Hepatocyte (in vitro differentiated cells): ENCODE results near the gene DYNC1I1. TPM values are rescaled to one million over a fixed set of nuclear protein-coding genes. Genes with fewer than 3 reads are reported as not detected.

ENCODE experiments used
- DNase-seq: peaks from one replicate; pipeline ENCODE4 v3.0.0-alpha.2; 2016; ENCODE audit warnings: low spot score
- H2AFZ ChIP-seq: fragments of 200-600 bp; sonication (generic); 2 replicates; pipeline ENCODE4 v1.6.0; 2016; ENCODE audit warnings: antibody characterized with exemption, mild to moderate bottlenecking
- H3K27ac ChIP-seq: fragments of 200-600 bp; sonication (generic); 2 replicates; pipeline ENCODE4 v1.5.1; 2016; ENCODE audit warnings: mild to moderate bottlenecking
- H3K27me3 ChIP-seq: fragments of 200-600 bp; sonication (generic); 2 replicates; pipeline ENCODE4 v1.6.1; 2016
- H3K36me3 ChIP-seq: fragments of 200-600 bp; sonication (generic); replicated peaks from 2 replicates; pipeline ENCODE4 v1.5.1; 2016; ENCODE audit warnings: low read depth; ENCODE audit not compliant: insufficient read depth
- H3K4me1 ChIP-seq: fragments of 200-600 bp; sonication (generic); 2 replicates; pipeline ENCODE4 v1.5.1; 2016; ENCODE audit warnings: mild to moderate bottlenecking, moderate library complexity; ENCODE audit not compliant: insufficient read depth
- H3K4me2 ChIP-seq: fragments of 200-600 bp; sonication (generic); 2 replicates; pipeline ENCODE4 v1.6.0; 2016
- H3K4me3 ChIP-seq: fragments of 200-600 bp; sonication (generic); 2 replicates; pipeline ENCODE4 v1.5.1; 2016; ENCODE audit warnings: mild to moderate bottlenecking
- H3K79me2 ChIP-seq: fragments of 200-600 bp; sonication (generic); 2 replicates; pipeline ENCODE4 v1.6.0; 2017; ENCODE audit warnings: mild to moderate bottlenecking
- H3K9me2 ChIP-seq: fragments of 200-600 bp; sonication (generic); replicated peaks from 2 replicates; pipeline ENCODE4 v1.6.0; 2017; ENCODE audit warnings: mild to moderate bottlenecking; ENCODE audit not compliant: insufficient read depth
- H3K9me3 ChIP-seq: fragments of 200-600 bp; sonication (generic); 2 replicates; pipeline ENCODE4 v1.5.1; 2016; ENCODE audit warnings: low read depth, mild to moderate bottlenecking
- H4K20me1 ChIP-seq: fragments of 200-600 bp; sonication (generic); 2 replicates; pipeline ENCODE4 v1.6.0; 2016; ENCODE audit warnings: mild to moderate bottlenecking; ENCODE audit not compliant: insufficient read depth, poor library complexity, severe bottlenecking
- CTCF ChIP-seq: fragments of 200-600 bp; sonication (generic); IDR thresholded peaks from 2 replicates; pipeline ENCODE4 v1.5.1; 2016; ENCODE audit warnings: antibody characterized with exemption, mild to moderate bottlenecking; ENCODE audit not compliant: poor library complexity
- EZH2 ChIP-seq: fragments of 200-600 bp; sonication (generic); IDR thresholded peaks from 2 replicates; pipeline ENCODE4 v1.6.1; 2016; ENCODE audit warnings: antibody characterized with exemption, mild to moderate bottlenecking, borderline replicate concordance
- EZH2phosphoT487 ChIP-seq: fragments of 200-600 bp; sonication (generic); IDR thresholded peaks from one replicate; pipeline ENCODE4 v1.6.1; 2018; ENCODE audit warnings: antibody characterized with exemption, mild to moderate bottlenecking, low read depth, moderate library complexity; ENCODE audit not compliant: unreplicated experiment, severe bottlenecking
- WGBS: methylation state at CpG from one replicate; pipeline ENCODE4 v1.1.6; 2016; ENCODE audit warnings: low lambda C conversion rate; ENCODE audit errors: missing lambda C conversion rate; 5-methylcytosine and 5-hydroxymethylcytosine counted together
- polyA plus RNA-seq: library from polyadenylated mRNA; unstranded; fragments of >200 nt; fragmentation: Nextera tagmentation; extraction: Ambion mirVana; gene quantifications from 2 replicates; pipeline ENCODE4 v1.2.1, GENCODE V29; 2016
- total RNA-seq: library from RNA; depleted of rRNA; stranded (reverse); fragments of >200 nt; gene quantifications from 2 replicates; pipeline ENCODE4 v1.2.3, GENCODE V29; 2014

Gene DYNC1I1
- total and polyA plus RNA-seq, 2 experiments from 2014 or later: 2.5 to 3.7 TPM

GRCh38 chr7:95776561-95777185, 4.3 kb downstream of the DYNC1I1 start:
- H3K27ac ChIP-seq: no peak overlapping the region

GRCh38 chr7:95777269-95777668, 4.9 kb downstream of the DYNC1I1 start:
- H3K4me1 ChIP-seq: peaks cover 5% of the 10 kb centered on the region
- no peak overlapping the region for H2AFZ ChIP-seq
- no peak overlapping the region for H3K4me3 ChIP-seq
- H3K4me2 ChIP-seq: no peak overlapping the region
- no peak for DNase-seq
- WGBS: 86% methylated on average over 7 of the region's 7 CpGs
- no peak overlapping the region for H3K27ac ChIP-seq
- no peaks in the 10 kb centered on the region for H4K20me1 ChIP-seq
- H3K79me2 ChIP-seq: no peaks in the 10 kb centered on the region
- no peak for TF ChIP-seq EZH2phosphoT487
- no peak for TF ChIP-seq CTCF
- no peak for TF ChIP-seq EZH2
- H3K9me3 ChIP-seq: no peaks in the 10 kb centered on the region
- peaks cover 17% of the 10 kb centered on the region for H3K27me3 ChIP-seq
- no peaks in the 10 kb centered on the region for H3K36me3 ChIP-seq
- H3K9me2 ChIP-seq: no peaks in the 10 kb centered on the region

More at GRCh38 chr7:95776561-95777185, 4.3 kb downstream of the DYNC1I1 start:
- H3K36me3 ChIP-seq: no peaks in the 10 kb centered on the region
- TF ChIP-seq EZH2: no peak
- no peak for TF ChIP-seq EZH2phosphoT487
- no peak for TF ChIP-seq CTCF
- H2AFZ ChIP-seq: no peak overlapping the region
- H3K4me2 ChIP-seq: no peak overlapping the region
- no peaks in the 10 kb centered on the region for H4K20me1 ChIP-seq
- H3K9me2 ChIP-seq: no peaks in the 10 kb centered on the region
- WGBS: 100% methylated on average over 2 of the region's 2 CpGs
- H3K9me3 ChIP-seq: no peaks in the 10 kb centered on the region
- no peak for DNase-seq
- no peaks in the 10 kb centered on the region for H3K79me2 ChIP-seq
- peaks cover 5% of the 10 kb centered on the region for H3K4me1 ChIP-seq
- H3K4me3 ChIP-seq: no peak overlapping the region
- peaks cover 17% of the 10 kb centered on the region for H3K27me3 ChIP-seq

- DNase-seq: no peak
- Histone ChIP-seq H3K4me1 (no peaks in the 10 kb centered on the region), H4K20me1 (no peaks in the 10 kb centered on the region), H3K9me2 (no peaks in the 10 kb centered on the region), H3K4me3 (no peak overlapping the region), H3K9me3 (no peaks in the 10 kb centered on the region), H3K36me3 (no peaks in the 10 kb centered on the region), H3K79me2 (no peaks in the 10 kb centered on the region), H3K27me3 (no peaks in the 10 kb centered on the region), H3K27ac (no peak overlapping the region), H2AFZ (no peak overlapping the region), H3K4me2 (no peak overlapping the region)
- TF ChIP-seq EZH2 (no peak), EZH2phosphoT487 (no peak), CTCF (no peak)
- WGBS: 66% methylated on average over 5 of the region's 5 CpGs
These were observed 8.3 kb downstream of the DYNC1I1 start for GRCh38 chr7:95780665-95781064.
